Breast epithelium (tissue), 3 donors: ENCODE data around the gene ST3GAL6.

Source experiments
- POLR2A ChIP-seq: fragments of 450-650 bp; IDR thresholded peaks from one replicate; pipeline ENCODE4 v1.6.1; 2016; ENCODE audit warnings: antibody characterized with exemption, mild to moderate bottlenecking, moderate library complexity
- POLR2AphosphoS5 ChIP-seq, 3 donors: sonication (generic); formaldehyde crosslinking; IDR thresholded peaks; one replicate each; pipeline ENCODE4 v1.6.1; 2017; ENCODE audit warnings: antibody characterized with exemption in 3 of 3

GRCh38 chr3:98718730-98719129 is 44.4 kb upstream of the ST3GAL6 start:
- TF ChIP-seq POLR2A (no peak), POLR2AphosphoS5 (IDR thresholded peaks at IDR 0.05) (no peak)
